ENCODE data around the gene FARP2.
"Not testable (repeated sequence)": the region's sequence is repeated elsewhere in the genome, so short reads cannot be mapped to it uniquely, and the experiment has no call there.

Gene FARP2

DNA sequence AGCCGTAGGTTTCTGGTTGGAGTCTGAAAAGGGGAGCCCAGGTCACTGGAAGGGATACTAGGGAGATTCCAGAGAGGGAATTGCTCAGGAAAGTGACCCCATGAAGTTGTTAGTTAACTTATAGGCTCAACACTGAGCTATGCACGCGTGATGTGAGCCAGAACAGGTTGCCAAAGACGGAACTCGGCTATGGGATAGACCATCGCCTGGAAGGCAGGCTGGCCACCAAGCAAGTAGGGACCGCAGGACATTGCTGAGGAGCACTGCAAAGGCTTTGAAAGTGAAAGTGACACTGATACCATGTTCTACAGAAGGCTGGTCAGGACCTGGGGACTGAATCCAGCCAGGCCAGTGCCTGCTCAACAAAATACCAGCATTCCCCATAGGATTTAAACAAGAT lies 7.3 kb downstream of the FARP2 start:
- DNase-seq (ENCODE audit: low read depth), result no peak
- TF ChIP-seq CTCF (IDR thresholded peaks at IDR 0.05; ENCODE audit: control insufficient read depth, extremely low read depth, insufficient read depth), result no peak
- H3K4me3 ChIP-seq (ENCODE audit: low read depth, low read length), result no peak overlapping the region

GRCh38 chr2:241364781-241365180 lies 8.7 kb downstream of the FARP2 start:
- no peak for DNase-seq (ENCODE audit: low read depth)
- TF ChIP-seq CTCF (IDR thresholded peaks at IDR 0.05; ENCODE audit: control insufficient read depth, extremely low read depth, insufficient read depth), result no peak
- H3K4me3 ChIP-seq (ENCODE audit: low read depth, low read length), result no peak overlapping the region

DNA sequence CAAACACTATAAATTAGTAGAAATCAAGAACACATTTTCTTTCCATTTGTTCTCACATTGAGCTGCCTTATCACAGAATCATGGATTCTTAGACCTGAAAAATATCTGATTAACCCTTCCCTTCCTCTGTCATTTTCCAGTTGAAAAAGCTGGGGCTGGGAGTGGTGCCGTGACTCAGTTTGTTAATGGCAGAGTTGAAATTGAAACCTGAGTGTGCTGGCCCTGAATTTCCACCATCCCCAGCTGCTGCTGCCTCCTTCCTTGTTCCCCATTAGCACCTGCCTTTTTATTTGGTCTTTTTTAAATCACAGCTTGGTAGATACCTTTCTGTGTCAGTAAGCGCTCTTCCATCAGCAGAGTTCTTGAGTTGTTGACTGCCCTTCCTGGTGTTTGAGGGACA lies 10.6 kb downstream of the FARP2 start:
- TF ChIP-seq CTCF (IDR thresholded peaks at IDR 0.05; ENCODE audit: control insufficient read depth, extremely low read depth, insufficient read depth), result no peak
- H3K4me3 ChIP-seq (ENCODE audit: low read depth, low read length), result no peak overlapping the region
- no peak for DNase-seq (ENCODE audit: low read depth)

GRCh38 chr2:241368643-241369042 lies 12.6 kb downstream of the FARP2 start:
- no peak for TF ChIP-seq CTCF (IDR thresholded peaks at IDR 0.05; ENCODE audit: control insufficient read depth, extremely low read depth, insufficient read depth)
- no peak for DNase-seq (ENCODE audit: low read depth)

DNA sequence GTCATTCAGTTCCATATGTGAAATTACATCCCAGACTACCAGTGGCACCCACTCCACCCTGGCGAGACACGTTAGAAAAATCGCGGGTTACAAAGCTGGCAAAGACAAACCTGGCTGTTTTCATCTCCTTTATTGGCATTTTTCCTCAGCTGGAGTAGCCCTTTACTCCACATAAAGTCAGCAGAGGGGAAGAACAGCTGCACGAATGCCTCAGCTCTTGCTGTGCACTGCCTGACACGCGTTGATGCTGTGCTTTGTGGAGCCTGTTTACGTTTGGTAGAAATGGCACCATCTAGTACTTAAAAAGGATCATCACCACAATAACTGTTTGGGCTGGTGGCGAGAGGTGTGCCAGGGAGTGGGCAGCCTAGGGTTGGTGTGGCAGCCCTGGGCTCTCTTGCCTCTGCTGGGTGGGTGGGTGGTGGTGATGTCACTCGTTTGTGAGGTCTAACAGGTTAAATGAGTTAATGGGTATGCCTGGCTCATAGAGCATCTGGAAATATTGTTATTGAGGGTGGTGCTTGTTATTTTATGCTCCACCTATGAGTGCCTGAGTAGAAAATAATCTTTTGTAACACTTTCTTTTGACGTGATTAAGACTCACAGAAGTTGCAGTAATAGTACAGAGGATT lies 16.4 kb downstream of the FARP2 start:
- DNase-seq (ENCODE audit: low read depth), result no peak
- H3K4me3 ChIP-seq (ENCODE audit: low read depth, low read length), result no peak overlapping the region
- TF ChIP-seq CTCF (IDR thresholded peaks at IDR 0.05; ENCODE audit: control insufficient read depth, extremely low read depth, insufficient read depth), result no peak

More at GRCh38 chr2:241368643-241369042, 12.6 kb downstream of the FARP2 start:
- no peak overlapping the region for H3K4me3 ChIP-seq (ENCODE audit: low read depth, low read length)

DNA sequence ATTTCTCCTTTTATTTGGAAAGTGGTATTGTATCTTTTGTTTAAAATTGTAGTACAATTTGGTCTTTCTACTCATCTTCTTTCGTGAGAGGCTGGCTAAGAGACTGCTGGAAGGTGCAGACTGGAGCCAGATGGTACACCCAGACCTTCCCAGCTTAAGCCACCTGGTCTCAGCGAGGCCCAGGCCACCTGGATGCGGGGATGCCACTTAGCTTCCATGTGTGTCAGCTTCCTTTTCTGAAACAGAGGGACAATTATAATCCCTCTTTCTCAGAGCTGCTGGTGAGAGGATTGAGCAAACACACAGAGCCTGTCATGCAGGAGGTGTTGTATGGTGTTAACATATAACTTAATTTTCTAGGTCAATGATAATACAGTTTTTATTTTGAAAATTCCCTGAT lies 17.4 kb downstream of the FARP2 start:
- no peak for TF ChIP-seq CTCF (IDR thresholded peaks at IDR 0.05; ENCODE audit: control insufficient read depth, extremely low read depth, insufficient read depth)
- no peak overlapping the region for H3K4me3 ChIP-seq (ENCODE audit: low read depth, low read length)
- DNase-seq (ENCODE audit: low read depth), result no peak

DNA sequence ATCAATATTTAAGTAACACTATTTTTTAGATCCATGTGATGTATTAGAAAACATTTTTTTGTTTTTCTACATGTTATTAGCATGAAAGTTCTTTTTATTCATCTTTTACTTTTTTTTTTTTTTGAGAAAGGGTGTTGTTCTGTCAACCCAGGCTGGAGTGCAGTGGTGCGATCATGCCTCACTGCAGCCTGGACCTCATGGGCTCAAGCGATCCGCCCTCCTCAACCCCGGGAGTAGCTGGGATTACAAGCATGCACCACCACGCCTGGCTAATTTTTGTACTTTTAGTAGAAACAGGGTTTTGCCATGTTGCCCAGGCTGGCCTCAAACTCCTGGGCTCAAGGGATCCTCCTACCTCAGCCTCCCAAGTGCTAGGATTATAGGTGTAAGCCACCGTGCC lies 17.8 kb downstream of the FARP2 start:
- not testable (repeated sequence) for DNase-seq (ENCODE audit: low read depth); H3K4me3 ChIP-seq (ENCODE audit: low read depth, low read length)

Data from LNCaP clone FGC (cell line).